SU-DHL-6 (cell line): ENCODE results near the gene PRKD1.
"Not testable (repeated sequence)": the region's sequence is repeated elsewhere in the genome, so short reads cannot be mapped to it uniquely, and the experiment has no call there.

ENCODE experiments used
- H2AFZ ChIP-seq: fragments of 200-600 bp; sonication (generic); 2 replicates; pipeline ENCODE4 v1.6.1; 2014; ENCODE audit warnings: low read depth, mild to moderate bottlenecking, moderate library complexity, mixed read lengths, antibody characterized with exemption, low read length; ENCODE audit not compliant: severe bottlenecking
- H3F3A ChIP-seq: fragments of 200-600 bp; shearing (Covaris generic); 2 replicates; pipeline ENCODE4 v1.6.0; 2016; ENCODE audit warnings: antibody characterized with exemption, mild to moderate bottlenecking; ENCODE audit not compliant: insufficient read depth
- H3K27ac ChIP-seq: fragments of 200-600 bp; sonication (generic); 2 replicates; pipeline ENCODE4 v1.5.1; 2016; ENCODE audit warnings: low read depth, mild to moderate bottlenecking, low read length, moderate library complexity, mixed read lengths
- H3K27me3 ChIP-seq: fragments of 200-600 bp; sonication (generic), shearing (Covaris generic); 2 replicates; pipeline ENCODE4 v1.6.0; 2014; ENCODE audit warnings: mild to moderate bottlenecking, low read length
- H3K36me3 ChIP-seq: fragments of 200-600 bp; sonication (generic); 2 replicates; pipeline ENCODE4 v1.6.1; 2014; ENCODE audit warnings: mild to moderate bottlenecking, low read length, mixed read lengths
- H3K4me2 ChIP-seq: fragments of 300-600, 200-600 bp; shearing (Covaris generic), sonication (generic); 2 replicates; pipeline ENCODE4 v1.6.0; 2014; ENCODE audit warnings: low read length, low read depth, mild to moderate bottlenecking; ENCODE audit not compliant: poor library complexity, severe bottlenecking
- H3K4me3 ChIP-seq: fragments of 200-600 bp; sonication (generic); 2 replicates; pipeline ENCODE4 v1.5.1; 2014; ENCODE audit warnings: antibody characterized with exemption, low read length, mild to moderate bottlenecking, mixed read lengths; ENCODE audit not compliant: insufficient read depth, poor library complexity, severe bottlenecking
- H3K79me2 ChIP-seq: fragments of 200-600 bp; sonication (generic); 2 replicates; pipeline ENCODE4 v1.6.1; 2014; ENCODE audit warnings: mild to moderate bottlenecking, low read length, moderate library complexity; ENCODE audit not compliant: insufficient read depth
- H3K9ac ChIP-seq: fragments of 200-600 bp; sonication (generic); 2 replicates; pipeline ENCODE4 v1.7.0; 2014; ENCODE audit warnings: mild to moderate bottlenecking, low read length
- H3K9me2 ChIP-seq: fragments of 200-600 bp; sonication (generic); replicated peaks from 2 replicates; pipeline ENCODE4 v1.6.1; 2014; ENCODE audit warnings: low read length; ENCODE audit not compliant: insufficient read depth
- H3K9me3 ChIP-seq: fragments of 200-600 bp; sonication (generic); 2 replicates; pipeline ENCODE4 v1.6.1; 2014; ENCODE audit warnings: low read length, mixed read lengths; ENCODE audit not compliant: insufficient read depth
- H4K20me1 ChIP-seq: fragments of 200-600 bp; sonication (generic); 2 replicates; pipeline ENCODE4 v1.6.1; 2014; ENCODE audit warnings: low read depth, mild to moderate bottlenecking, antibody characterized with exemption, low read length, moderate library complexity, mixed read lengths
- CTCF ChIP-seq: fragments of 200-600 bp; sonication (generic); IDR thresholded peaks from one replicate; pipeline ENCODE4 v1.5.1; 2017; ENCODE audit warnings: antibody characterized with exemption, mild to moderate bottlenecking, low read length, moderate library complexity; ENCODE audit not compliant: insufficient read depth, poor library complexity, severe bottlenecking
- EZH2phosphoT487 ChIP-seq: fragments of 200-600 bp; sonication (generic), shearing (Covaris generic); conservative IDR thresholded peaks from 2 replicates; pipeline ENCODE4 v1.6.1; 2018; ENCODE audit warnings: mild to moderate bottlenecking, antibody characterized with exemption, low read length, moderate library complexity, mixed read lengths

PRKD1 gene

DNA sequence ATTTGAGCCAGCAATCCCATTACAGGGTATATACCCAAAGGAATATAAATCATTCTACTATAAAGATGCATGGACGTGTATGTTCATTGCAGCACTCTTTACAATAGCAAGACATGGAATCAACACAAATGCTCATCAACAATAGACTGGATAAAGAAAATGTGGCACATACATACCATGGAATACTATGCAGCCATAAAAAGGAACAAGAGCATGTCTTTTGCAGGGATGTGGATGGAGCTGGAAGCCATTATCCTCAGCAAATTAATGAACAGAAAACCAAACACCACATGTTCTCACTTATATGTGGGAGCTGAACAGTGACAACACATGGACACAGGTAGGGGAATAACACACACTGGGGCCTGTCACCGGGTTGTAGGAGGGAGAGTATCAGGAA lies 238.1 kb downstream of the PRKD1 start:
- H4K20me1 ChIP-seq, H3K4me2 ChIP-seq, H2AFZ ChIP-seq, H3K27me3 ChIP-seq, H3K4me3 ChIP-seq, H3K9me2 ChIP-seq, H3K79me2 ChIP-seq, H3K36me3 ChIP-seq, H3K9me3 ChIP-seq, H3K9ac ChIP-seq, H3F3A ChIP-seq, H3K27ac ChIP-seq: not testable (repeated sequence)

DNA sequence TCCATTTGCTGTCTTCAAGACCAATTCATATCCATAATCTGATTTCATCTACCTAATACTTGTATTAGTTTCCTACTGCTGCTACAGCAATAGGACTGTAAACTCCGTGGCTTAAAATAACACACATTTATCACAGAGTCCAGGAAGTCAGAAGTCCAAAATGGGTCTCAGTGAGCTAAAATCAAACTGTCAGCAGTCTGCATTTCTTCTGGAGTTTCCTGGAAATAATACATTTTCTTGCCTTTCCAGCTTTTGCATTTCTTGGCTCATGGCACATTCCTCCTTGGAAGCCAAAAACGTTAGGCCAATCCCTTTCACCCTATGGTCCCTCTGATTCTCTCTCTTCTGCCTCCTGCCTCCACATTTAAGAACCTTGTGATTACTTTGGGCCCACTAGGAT lies 239.8 kb downstream of the PRKD1 start:
- Histone ChIP-seq H2AFZ (no peak overlapping the region), H3F3A (no peaks in the 10 kb centered on the region), H3K9me2 (no peaks in the 10 kb centered on the region), H3K9ac (no peak overlapping the region), H3K9me3 (no peaks in the 10 kb centered on the region), H3K79me2 (no peaks in the 10 kb centered on the region), H3K4me3 (no peak overlapping the region), H3K4me2 (no peak overlapping the region), H4K20me1 (no peaks in the 10 kb centered on the region), H3K36me3 (no peaks in the 10 kb centered on the region), H3K27ac (no peak overlapping the region), H3K27me3 (no peaks in the 10 kb centered on the region)
- TF ChIP-seq CTCF (no peak), EZH2phosphoT487 (no peak)

- Histone ChIP-seq H3K27ac (no peak overlapping the region), H3K79me2 (no peaks in the 10 kb centered on the region), H3K9me2 (no peaks in the 10 kb centered on the region), H3K9ac (no peak overlapping the region), H3F3A (no peaks in the 10 kb centered on the region), H3K4me2 (no peak overlapping the region), H3K27me3 (no peaks in the 10 kb centered on the region), H3K4me3 (no peak overlapping the region), H2AFZ (no peak overlapping the region), H4K20me1 (no peaks in the 10 kb centered on the region), H3K9me3 (no peaks in the 10 kb centered on the region), H3K36me3 (no peaks in the 10 kb centered on the region)
- TF ChIP-seq EZH2phosphoT487 (no peak), CTCF (no peak)
Measured at GRCh38 chr14:29687071-29687765, 240.4 kb downstream of the PRKD1 start.

DNA sequence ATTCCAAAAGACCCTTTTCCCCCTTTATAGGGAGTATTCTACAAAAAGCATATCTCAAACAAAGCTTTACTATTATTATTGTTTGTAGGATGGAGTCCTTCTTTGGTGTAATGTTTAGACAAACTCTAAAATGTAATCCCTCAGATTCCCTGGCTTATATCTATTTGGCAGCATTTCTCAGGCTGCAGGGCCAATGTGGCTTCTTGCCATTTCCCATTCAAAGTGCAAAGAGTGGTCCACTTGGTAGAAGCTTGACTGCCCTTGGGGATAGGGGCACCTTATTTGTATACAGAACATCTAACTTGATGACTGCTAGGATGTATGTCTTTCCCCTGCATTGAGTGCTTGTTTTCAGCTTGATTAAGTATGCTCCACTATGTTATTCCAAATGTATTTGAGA lies 242.7 kb downstream of the PRKD1 start:
- Histone ChIP-seq H3K36me3 (no peaks in the 10 kb centered on the region), H3K27ac (no peak overlapping the region), H3K4me3 (no peak overlapping the region), H3K79me2 (no peaks in the 10 kb centered on the region), H3K9me3 (no peaks in the 10 kb centered on the region), H4K20me1 (no peaks in the 10 kb centered on the region), H3K9ac (no peak overlapping the region), H3K27me3 (no peaks in the 10 kb centered on the region), H2AFZ (no peak overlapping the region), H3K9me2 (no peaks in the 10 kb centered on the region), H3K4me2 (no peak overlapping the region), H3F3A (no peaks in the 10 kb centered on the region)
- no peak for TF ChIP-seq EZH2phosphoT487
- no peak for TF ChIP-seq CTCF
